ENCODE measurements around the gene ITPRID1. TPM values are rescaled to one million over a fixed set of nuclear protein-coding genes. Genes with fewer than 3 reads are reported as not detected.

The ITPRID1 gene
- total and polyA plus RNA-seq, 2 of the 13 experiments (the other 11 are each of a cell fraction or from before 2014, with no cell fraction given), result not detected

DNA sequence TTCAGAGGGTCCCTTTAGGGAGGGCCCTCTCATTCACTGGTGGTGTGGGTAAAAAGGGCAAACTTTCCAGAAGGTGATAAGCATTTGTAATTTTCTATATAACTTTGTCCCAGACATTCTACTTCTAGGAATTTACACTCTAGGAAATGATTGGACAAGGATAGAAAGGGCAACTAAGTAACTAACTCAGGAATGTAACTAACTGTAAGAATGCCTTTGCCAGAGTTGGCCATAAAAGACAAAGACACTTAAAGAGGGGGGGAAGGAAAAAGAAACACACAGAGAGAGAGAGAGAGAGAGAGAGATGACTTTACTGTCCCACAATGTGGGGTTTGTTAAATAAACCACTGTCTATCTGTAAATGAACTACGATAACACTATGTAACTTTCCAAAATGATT lies 38.5 kb upstream of the ITPRID1 start (continued):
- TF ChIP-seq ATF4 (CRISPR knock-in tag; IDR thresholded peaks at IDR 0.05) (no peak), ZBTB38 (CRISPR knock-in tag; IDR thresholded peaks at IDR 0.05) (no peak), HNRNPH1 (optimal IDR thresholded peaks at IDR 0.05; ENCODE audit: low read depth, low read length) (no peak), GABPB1 (CRISPR knock-in tag; IDR thresholded peaks at IDR 0.05) (no peak), ZNF644 (CRISPR knock-in tag; IDR thresholded peaks at IDR 0.05; ENCODE audit: low read depth) (no peak)

DNA sequence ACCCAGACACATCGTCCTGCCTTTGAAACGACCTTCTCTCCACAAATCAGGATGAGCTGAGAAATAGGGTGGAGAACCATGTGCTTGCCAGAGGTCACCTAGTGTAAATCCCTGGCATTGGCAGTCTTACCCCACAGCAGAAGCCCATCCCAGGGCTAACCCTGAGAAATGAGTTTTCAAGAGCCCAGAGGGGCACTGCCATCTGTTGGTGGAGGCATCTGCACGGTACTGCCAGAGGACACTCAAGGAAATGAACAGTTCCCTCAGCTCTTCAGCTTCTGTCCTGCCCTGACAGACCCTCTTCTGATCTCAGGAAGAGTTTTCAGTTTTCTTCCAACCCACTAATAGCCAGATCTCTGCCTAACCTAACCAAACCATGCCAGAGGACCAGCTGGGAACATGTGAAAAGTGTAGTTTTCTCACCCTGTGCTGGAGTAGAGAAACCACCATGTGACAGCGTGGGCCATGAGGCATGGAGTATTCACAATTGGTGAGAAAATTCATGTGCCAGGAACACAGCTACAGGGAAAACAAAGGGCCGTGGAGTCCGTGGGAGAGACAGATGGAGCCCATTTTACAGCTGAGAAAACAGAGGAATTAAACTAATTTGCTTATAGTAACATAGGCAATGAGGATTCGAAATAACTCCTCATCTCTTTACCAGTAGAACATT lies 37.7 kb upstream of the ITPRID1 start:
- in situ Hi-C loops (cut with HindIII; ENCODE audit: extremely low pct_ligation_motif_present, low pct_unique_long_range_greater_than_20kb) (loop anchor here (25.0 kb wide), 1 partner anchor 289 kb away; no protein-coding TSS in a partner anchor), intact Hi-C loops (cut with micrococcal nuclease; ENCODE audit: unreplicated experiment) (no loop called here)
- BruUV-seq (replicated peaks), result no TSS peak
- FAIRE-seq (no peak), DNase-seq (ENCODE audit: low spot score) (no peak), ATAC-seq (no peak)
- H4K20me1 ChIP-seq (ENCODE audit: insufficient read depth, low read length), result no peaks in the 10 kb centered on the region
- H2AFZ ChIP-seq (ENCODE audit: low read length), result no peak overlapping the region
- peaks cover 0 to 3% of the 10 kb centered on the region in 2 experiments; a peak in 2 of 5 replicates for H3K27me3 ChIP-seq (ENCODE audit: control insufficient read depth in 1 of 2, insufficient read depth in 2 of 2, low read length in 2 of 2)
- no peaks in the 10 kb centered on the region for H3K4me1 ChIP-seq (ENCODE audit: insufficient read depth, low read length)
- POLR2A ChIA-PET, result no interaction called here
- no peaks in the 10 kb centered on the region for H3K9me3 ChIP-seq (ENCODE audit: low read length)
- no peaks in the 10 kb centered on the region for H3K79me2 ChIP-seq (ENCODE audit: insufficient read depth, low read length)
- CTCF ChIA-PET (ENCODE audit: low intra/inter-chr PET ratio, low total read pairs), result no interaction called here
- no peak overlapping the region for H3K9ac ChIP-seq (ENCODE audit: insufficient read depth, low read depth, low read length)
- H3K4me2 ChIP-seq (ENCODE audit: low read depth, low read length), result no peak overlapping the region
- no peak overlapping the region for H3K4me3 ChIP-seq (replicated peaks in 1 of 3; ENCODE audit: insufficient read depth in 1 of 3, low read depth in 2 of 3, low read length in 3 of 3)
- H3K27ac ChIP-seq (ENCODE audit: extremely low read length, insufficient read depth, low read length), result no peak overlapping the region
- no peaks in the 10 kb centered on the region for H3K36me3 ChIP-seq (replicated peaks in 1 of 2; ENCODE audit: control insufficient read depth in 1 of 2, insufficient read depth in 2 of 2, low read length in 2 of 2)
- WGBS (ENCODE audit: low lambda C conversion rate), result 0% methylated on average over 7 of the region's 7 CpGs
- TF ChIP-seq, protein P1, sequence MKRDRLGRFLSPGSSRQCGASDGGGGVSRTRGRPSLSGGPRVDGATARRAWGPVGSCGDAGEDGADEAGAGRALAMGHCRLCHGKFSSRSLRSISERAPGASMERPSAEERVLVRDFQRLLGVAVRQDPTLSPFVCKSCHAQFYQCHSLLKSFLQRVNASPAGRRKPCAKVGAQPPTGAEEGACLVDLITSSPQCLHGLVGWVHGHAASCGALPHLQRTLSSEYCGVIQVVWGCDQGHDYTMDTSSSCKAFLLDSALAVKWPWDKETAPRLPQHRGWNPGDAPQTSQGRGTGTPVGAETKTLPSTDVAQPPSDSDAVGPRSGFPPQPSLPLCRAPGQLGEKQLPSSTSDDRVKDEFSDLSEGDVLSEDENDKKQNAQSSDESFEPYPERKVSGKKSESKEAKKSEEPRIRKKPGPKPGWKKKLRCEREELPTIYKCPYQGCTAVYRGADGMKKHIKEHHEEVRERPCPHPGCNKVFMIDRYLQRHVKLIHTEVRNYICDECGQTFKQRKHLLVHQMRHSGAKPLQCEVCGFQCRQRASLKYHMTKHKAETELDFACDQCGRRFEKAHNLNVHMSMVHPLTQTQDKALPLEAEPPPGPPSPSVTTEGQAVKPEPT (CRISPR knock-in tag; IDR thresholded peaks at IDR 0.05; ENCODE audit: low read depth), result no peak
- TF ChIP-seq FOXA1 (IDR thresholded peaks at IDR 0.05) (no peak), FOXA1 (CRISPR knock-in tag; IDR thresholded peaks at IDR 0.05) (no peak), PAF1 (CRISPR knock-in tag; IDR thresholded peaks at IDR 0.05) (no peak), ZNF891 (CRISPR knock-in tag; IDR thresholded peaks at IDR 0.05) (no peak), SAP130 (CRISPR knock-in tag; IDR thresholded peaks at IDR 0.05; ENCODE audit: low read depth) (no peak), TBP (CRISPR knock-in tag; IDR thresholded peaks at IDR 0.05) (no peak), ZNF558 (CRISPR knock-in tag; IDR thresholded peaks at IDR 0.05; ENCODE audit: borderline replicate concordance) (no peak), CENPT (CRISPR knock-in tag; IDR thresholded peaks at IDR 0.05; ENCODE audit: low read depth) (no peak), FOXA3 (CRISPR knock-in tag; IDR thresholded peaks at IDR 0.05) (no peak), ZNF749 (CRISPR knock-in tag; IDR thresholded peaks at IDR 0.05; ENCODE audit: borderline replicate concordance) (no peak), CC2D1A (CRISPR knock-in tag; IDR thresholded peaks at IDR 0.05) (no peak)
- TF ChIP-seq, protein P2, sequence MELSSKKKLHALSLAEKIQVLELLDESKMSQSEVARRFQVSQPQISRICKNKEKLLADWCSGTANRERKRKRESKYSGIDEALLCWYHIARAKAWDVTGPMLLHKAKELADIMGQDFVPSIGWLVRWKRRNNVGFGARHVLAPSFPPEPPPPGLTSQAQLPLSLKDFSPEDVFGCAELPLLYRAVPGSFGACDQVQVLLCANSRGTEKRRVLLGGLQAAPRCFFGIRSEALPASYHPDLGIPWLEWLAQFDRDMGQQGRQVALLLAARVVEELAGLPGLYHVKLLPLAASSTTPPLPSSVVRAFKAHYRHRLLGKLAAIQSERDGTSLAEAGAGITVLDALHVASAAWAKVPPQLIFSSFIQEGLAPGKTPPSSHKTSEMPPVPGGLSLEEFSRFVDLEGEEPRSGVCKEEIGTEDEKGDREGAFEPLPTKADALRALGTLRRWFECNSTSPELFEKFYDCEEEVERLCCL (CRISPR knock-in tag; IDR thresholded peaks at IDR 0.05; ENCODE audit: borderline replicate concordance), result no peak
- TF ChIP-seq, protein P3, sequence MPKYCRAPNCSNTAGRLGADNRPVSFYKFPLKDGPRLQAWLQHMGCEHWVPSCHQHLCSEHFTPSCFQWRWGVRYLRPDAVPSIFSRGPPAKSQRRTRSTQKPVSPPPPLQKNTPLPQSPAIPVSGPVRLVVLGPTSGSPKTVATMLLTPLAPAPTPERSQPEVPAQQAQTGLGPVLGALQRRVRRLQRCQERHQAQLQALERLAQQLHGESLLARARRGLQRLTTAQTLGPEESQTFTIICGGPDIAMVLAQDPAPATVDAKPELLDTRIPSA (CRISPR knock-in tag; IDR thresholded peaks at IDR 0.05; ENCODE audit: borderline replicate concordance), result no peak

All from HepG2 (cell line).